ENCODE results near the gene PTGR3. TPM values are rescaled to one million over a fixed set of nuclear protein-coding genes. Genes with fewer than 3 reads are reported as not detected.

The PTGR3 gene
- total RNA-seq, 4 donors from 2014 or later = 4.9 to 30.8 (median 21.7) TPM

- Histone ChIP-seq H3K27me3 (no peaks in the 10 kb centered on the region), H3K4me1 (no peaks in the 10 kb centered on the region), H3K9me3 (no peaks in the 10 kb centered on the region), H3K27ac (peak overlapping the region in 1 of 2 donors; percentile 39), H3K36me3 (no peaks in the 10 kb centered on the region), H3K4me3 (no peak overlapping the region)
- no peak for DNase-seq
- no peak for TF ChIP-seq CTCF (IDR thresholded peaks at IDR 0.05)
- TF ChIP-seq POLR2A (IDR thresholded peaks at IDR 0.05) = no peak
- intact Hi-C loops (cut with DNase I; ENCODE audit: low total_unique reads) = no loop called here
Measured at GRCh38 chr18:75222407-75222806, 13.5 kb upstream of the PTGR3 start.

GRCh38 chr18:75221897-75222296 is 13.0 kb upstream of the PTGR3 start:
- TF ChIP-seq CTCF (IDR thresholded peaks at IDR 0.05) = no peak
- no peak for TF ChIP-seq POLR2A (IDR thresholded peaks at IDR 0.05)
- no peak overlapping the region for H3K4me3 ChIP-seq
- no peaks in the 10 kb centered on the region for H3K9me3 ChIP-seq
- DNase-seq = no peak
- no peaks in the 10 kb centered on the region for H3K36me3 ChIP-seq
- intact Hi-C loops (cut with DNase I; ENCODE audit: low total_unique reads) = no loop called here
- H3K27ac ChIP-seq = peak overlapping the region in 1 of 2 donors; percentile 39
- H3K4me1 ChIP-seq = no peaks in the 10 kb centered on the region
- no peaks in the 10 kb centered on the region for H3K27me3 ChIP-seq

GRCh38 chr18:75221397-75221796 is 12.5 kb upstream of the PTGR3 start:
- Histone ChIP-seq H3K4me1 (no peaks in the 10 kb centered on the region), H3K9me3 (no peaks in the 10 kb centered on the region), H3K4me3 (no peak overlapping the region), H3K27me3 (no peaks in the 10 kb centered on the region), H3K36me3 (no peaks in the 10 kb centered on the region), H3K27ac (no peak overlapping the region)
- intact Hi-C loops (cut with DNase I; ENCODE audit: low total_unique reads) = no loop called here
- TF ChIP-seq CTCF (IDR thresholded peaks at IDR 0.05) (no peak), POLR2A (IDR thresholded peaks at IDR 0.05) (no peak)
- no peak for DNase-seq

DNA sequence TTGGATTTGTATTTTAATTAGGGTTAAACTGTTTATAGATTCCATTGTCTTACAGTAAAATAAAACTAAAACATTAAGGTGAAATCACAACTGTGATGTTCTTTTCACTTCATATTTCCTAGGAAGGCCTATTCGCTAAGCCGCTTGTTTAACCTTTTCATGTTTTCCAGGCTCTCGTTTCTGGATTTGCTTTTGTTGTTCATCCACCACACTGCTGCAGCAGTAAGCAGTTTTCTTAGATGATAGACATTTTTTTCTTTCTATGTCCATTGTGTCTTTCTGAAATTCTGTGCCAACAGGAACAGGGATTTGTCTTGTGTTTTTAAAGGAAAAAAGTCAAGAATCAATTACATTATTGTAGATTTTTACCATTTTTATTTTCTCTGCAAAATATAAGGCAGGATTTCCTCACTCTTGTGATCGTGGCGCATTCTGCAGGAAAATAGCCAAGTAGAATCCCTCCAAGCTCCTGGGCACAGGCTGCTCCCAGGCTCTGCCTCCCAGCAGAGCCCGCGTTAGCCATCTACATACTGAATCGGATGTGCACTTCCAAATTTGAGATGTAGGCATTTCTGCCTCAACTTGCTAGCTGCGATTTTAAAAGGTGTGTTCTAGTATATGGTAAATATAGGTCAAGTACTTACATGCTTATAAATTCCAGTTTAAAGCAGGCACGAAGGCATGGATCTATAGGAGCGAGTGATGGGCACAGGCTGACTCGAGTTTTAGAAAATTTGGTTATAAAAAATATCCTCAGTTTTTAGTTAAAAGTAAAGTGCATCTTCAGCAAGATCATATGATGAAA is 11.8 kb upstream of the PTGR3 start:
- intact Hi-C loops (cut with DNase I; ENCODE audit: low total_unique reads) = no loop called here
- Histone ChIP-seq H3K27ac (no peak overlapping the region), H3K36me3 (no peaks in the 10 kb centered on the region), H3K27me3 (no peaks in the 10 kb centered on the region), H3K9me3 (no peaks in the 10 kb centered on the region), H3K4me3 (no peak overlapping the region), H3K4me1 (no peaks in the 10 kb centered on the region)
- TF ChIP-seq POLR2A (IDR thresholded peaks at IDR 0.05) (no peak), CTCF (IDR thresholded peaks at IDR 0.05) (no peak)
- no peak for DNase-seq

DNA sequence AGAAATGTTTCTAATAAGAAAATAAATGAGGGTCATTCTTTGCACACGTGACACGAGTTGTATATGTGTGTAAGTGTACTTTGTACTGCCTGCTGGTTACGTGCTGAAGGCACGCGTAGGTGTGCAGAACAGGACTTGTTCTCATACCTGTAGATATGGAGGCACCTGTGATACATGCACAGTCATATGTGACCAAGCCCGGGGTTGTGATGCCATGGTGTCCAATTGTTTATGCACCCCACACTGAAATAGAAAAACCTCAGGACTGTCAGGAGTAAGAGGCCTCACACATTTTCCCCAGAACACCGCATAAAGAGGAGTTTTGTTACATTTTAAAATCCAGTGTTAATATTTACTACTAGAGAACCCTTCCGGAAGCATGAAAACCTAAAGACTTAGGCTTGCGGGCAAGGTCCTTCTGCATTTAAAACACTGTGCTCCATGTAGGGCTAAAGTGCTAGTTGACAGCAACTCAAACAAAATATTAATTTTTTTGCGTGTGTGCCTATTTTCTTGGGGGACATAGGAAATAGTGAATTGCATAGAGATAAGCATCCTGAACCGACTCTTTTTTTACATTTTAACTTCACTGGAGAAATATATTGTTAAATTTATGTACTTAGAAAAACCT is 10.9 kb upstream of the PTGR3 start:
- H3K9me3 ChIP-seq = no peaks in the 10 kb centered on the region
- H3K27ac ChIP-seq = no peak overlapping the region
- H3K27me3 ChIP-seq = no peaks in the 10 kb centered on the region
- no peak for DNase-seq
- intact Hi-C loops (cut with DNase I; ENCODE audit: low total_unique reads) = no loop called here
- H3K4me1 ChIP-seq = no peaks in the 10 kb centered on the region
- no peaks in the 10 kb centered on the region for H3K36me3 ChIP-seq
- no peak for TF ChIP-seq POLR2A (IDR thresholded peaks at IDR 0.05)
- TF ChIP-seq CTCF (IDR thresholded peaks at IDR 0.05) = no peak
- no peak overlapping the region for H3K4me3 ChIP-seq

All from uterus (tissue), 4 donors.